ENCODE data around the gene A4GNT.

The A4GNT gene

GRCh38 chr3:138078901-138079344 lies 53.3 kb downstream of the A4GNT start:
- DNase-seq (ENCODE audit: low spot score), result no peak

- DNase-seq (ENCODE audit: low spot score), result no peak
These were observed 54.1 kb downstream of the A4GNT start for GRCh38 chr3:138078096-138078495.

Measured in D341Med (cell line).